K562 (cell line): ENCODE results near the gene EPB41L3. TPM values are rescaled to one million over a fixed set of nuclear protein-coding genes. Genes with fewer than 3 reads are reported as not detected.

Experiments
- ATAC-seq: fragments of 200-7000 bp; cut with Tn5 transposase; 3 replicates; pipeline ENCODE4 v1.9.1; 2020; ENCODE audit warnings: moderate library complexity
- BruUV-seq: library from RNA; stranded (reverse); fragments of 400-500 nt; replicated peaks from 2 replicates; lab custom pipeline; 2021; lab: Mats Ljungman, UMichigan
- CTCF ChIA-PET: fragments of 300-600 bp; formaldehyde crosslinking; extraction: SDS; loops from one replicate; lab custom pipeline; 2021; ENCODE audit warnings: low intra/inter-chr PET ratio; lab: Yijun Ruan, JAX
- POLR2A ChIA-PET: fragments of 300-600, 350-650 bp; sonication (Branson Sonifier 250); formaldehyde crosslinking; extraction: SDS; loops from one replicate; lab custom pipeline; 2021; ENCODE audit warnings: antibody characterized with exemption, inconsistent platforms; lab: Yijun Ruan, JAX
- DNase-seq, 4 experiments: peaks; one replicate each; pipeline versions ENCODE4 v3.0.0 to v3.0.0-alpha.2; 2011 to 2018; ENCODE audit warnings: low spot score in 3 of 4, mixed read lengths in 3 of 4; ENCODE audit errors: extremely low read depth in 1 of 4
- FAIRE-seq: peaks from 2 replicates; lab custom pipeline; 2011; peaks lifted over from hg19 to GRCh38; lab: Jason Lieb, UNC
- H2AFZ ChIP-seq: 2 replicates; pipeline ENCODE4 v1.6.0; 2011; ENCODE audit warnings: low read depth, low read length, control low read depth, inconsistent platforms
- H3K27ac ChIP-seq: fragments of 200-600 bp; 3 replicates; pipeline ENCODE4 v1.8.0; 2011; ENCODE audit warnings: low read depth, mild to moderate bottlenecking, control low read depth, inconsistent platforms, low read length, moderate library complexity, mixed read lengths; ENCODE audit errors: extremely low read depth
- H3K27me3 ChIP-seq, 2 experiments: fragments of 300-600 bp in 1 of 2; 2 replicates in 1 of 2; 3 replicates in 1 of 2; pipeline versions ENCODE4 v1.6.0 to v1.8.0; 2011; ENCODE audit warnings: inconsistent platforms in 2 of 2, low read length in 2 of 2, mild to moderate bottlenecking in 1 of 2, mixed read lengths in 1 of 2, moderate library complexity in 1 of 2; ENCODE audit not compliant: control insufficient read depth in 2 of 2, insufficient read depth in 2 of 2
- H3K36me3 ChIP-seq: fragments of 300-600 bp; 3 replicates; pipeline ENCODE4 v1.8.0; 2011; ENCODE audit warnings: mild to moderate bottlenecking, low read length, inconsistent platforms; ENCODE audit not compliant: control insufficient read depth, insufficient read depth
- H3K4me1 ChIP-seq, 2 experiments: fragments of 200-600 bp in 1 of 2; replicated peaks in 1 of 2; 2 replicates in 1 of 2; 3 replicates in 1 of 2; pipeline versions ENCODE4 v1.5.1 to v1.8.0; 2011; ENCODE audit warnings: inconsistent platforms in 2 of 2, low read length in 2 of 2, mild to moderate bottlenecking in 1 of 2, mixed read lengths in 1 of 2, moderate library complexity in 1 of 2; ENCODE audit not compliant: control insufficient read depth in 2 of 2, insufficient read depth in 2 of 2
- H3K4me2 ChIP-seq: 2 replicates; pipeline ENCODE4 v1.6.1; 2011; ENCODE audit warnings: low read length, control low read depth, inconsistent platforms, mixed read lengths; ENCODE audit not compliant: insufficient read depth
- H3K4me3 ChIP-seq: fragments of 200-600 bp; sonication (generic), shearing (Covaris generic); 2 replicates; pipeline ENCODE4 v1.5.1; 2016; ENCODE audit warnings: control low read depth, inconsistent platforms
- H3K79me2 ChIP-seq: fragments of 200-600 bp; 3 replicates; pipeline ENCODE4 v1.8.0; 2011; ENCODE audit warnings: low read length, inconsistent platforms; ENCODE audit not compliant: control insufficient read depth, insufficient read depth
- H3K9ac ChIP-seq, 2 experiments: 2 replicates each; pipeline versions ENCODE4 v1.6.0 to v1.6.1; 2011; ENCODE audit warnings: low read depth in 2 of 2, low read length in 2 of 2, control low read depth in 1 of 2, inconsistent platforms in 1 of 2, mild to moderate bottlenecking in 1 of 2, mixed read lengths in 1 of 2; ENCODE audit not compliant: insufficient read depth in 1 of 2
- H3K9me1 ChIP-seq: one replicate; pipeline ENCODE4 v1.6.0; 2011; ENCODE audit warnings: inconsistent platforms, mild to moderate bottlenecking, low read length, moderate library complexity; ENCODE audit not compliant: control insufficient read depth, insufficient read depth
- H3K9me3 ChIP-seq: replicated peaks from 2 replicates; pipeline ENCODE4 v1.5.1; 2011; ENCODE audit warnings: low read depth, low read length, inconsistent platforms; ENCODE audit not compliant: control insufficient read depth, insufficient read depth
- H4K20me1 ChIP-seq: replicated peaks from 2 replicates; pipeline ENCODE4 v1.6.1; 2011; ENCODE audit warnings: low read length, inconsistent platforms, mixed read lengths; ENCODE audit not compliant: control insufficient read depth, insufficient read depth
- ARID3B ChIP-seq: fragments of 250-450 bp; sonication (Bioruptor Pico); IDR thresholded peaks from 2 replicates; pipeline ENCODE4 v1.4.0; 2020; ENCODE audit warnings: borderline replicate concordance
- BHLHE40 ChIP-seq: IDR thresholded peaks from 2 replicates; pipeline ENCODE4 v1.6.1; 2011; ENCODE audit warnings: low read length, improper control_type of control experiment
- CHD4 ChIP-seq: fragments of 200-600 bp; sonication (generic); IDR thresholded peaks from 3 replicates; pipeline ENCODE4 v1.6.1; 2012; ENCODE audit warnings: low read depth, mild to moderate bottlenecking, mixed read lengths, low read length, inconsistent platforms; ENCODE audit not compliant: insufficient read depth, insufficient replicate concordance, poor library complexity, severe bottlenecking
- CTBP1 ChIP-seq: fragments of 450-650 bp; IDR thresholded peaks from 2 replicates; pipeline ENCODE4 v1.6.1; 2016; ENCODE audit warnings: borderline replicate concordance
- FOXA3 ChIP-seq, 2 experiments: fragments of 450-650 bp in 1 of 2; sonication (generic) in 1 of 2; formaldehyde crosslinking; IDR thresholded peaks in 1 of 2; conservative IDR thresholded peaks in 1 of 2; 2 replicates each; pipeline versions ENCODE4 v1.4.0 to v1.8.0; 2020 to 2022; ENCODE audit warnings: mild to moderate bottlenecking in 2 of 2, missing genetic modification reagents in 1 of 2
- FOXM1 ChIP-seq, 2 experiments: fragments of 450-650 bp in 1 of 2; sonication (generic) in 1 of 2; formaldehyde crosslinking in 1 of 2; IDR thresholded peaks; 2 replicates each; pipeline versions ENCODE4 v1.6.1 to v1.9.0; 2017 to 2022; ENCODE audit warnings: low read depth in 2 of 2, mild to moderate bottlenecking in 2 of 2, missing genetic modification reagents in 1 of 2, moderate library complexity in 1 of 2
- GABPA ChIP-seq: fragments of 200-800 bp; sonication (Bioruptor generic); conservative IDR thresholded peaks from 2 replicates; pipeline ENCODE4 v1.6.1; 2016; ENCODE audit warnings: low read depth, missing genetic modification characterization, missing compliant biosample characterization
- GTF2E2 ChIP-seq: fragments of 200-800 bp; sonication (Bioruptor generic); IDR thresholded peaks from 2 replicates; pipeline ENCODE4 v1.6.1; 2016; ENCODE audit warnings: missing genetic modification characterization, missing compliant biosample characterization
- HNRNPK ChIP-seq: fragments of 200-400 bp; formaldehyde crosslinking; IDR thresholded peaks from one replicate; pipeline ENCODE4 v1.6.1; 2018; ENCODE audit warnings: mild to moderate bottlenecking, low read depth, low read length; ENCODE audit not compliant: poor library complexity, severe bottlenecking
- KAT2B ChIP-seq: IDR thresholded peaks from one replicate; pipeline ENCODE4 v1.6.1; 2012; ENCODE audit warnings: low read depth, mild to moderate bottlenecking, control low read depth, inconsistent platforms, low read length, moderate library complexity
- MYNN ChIP-seq, 2 experiments: sonication (generic); formaldehyde crosslinking in 1 of 2; IDR thresholded peaks; 2 replicates each; pipeline versions ENCODE4 v1.5.0 to v1.6.1; 2016 to 2020; ENCODE audit warnings: antibody characterized with exemption in 1 of 2, missing genetic modification reagents in 1 of 2
- PRMT5 ChIP-seq: sonication (generic); formaldehyde crosslinking; IDR thresholded peaks from 2 replicates; pipeline ENCODE4 v1.5.0; 2020; ENCODE audit warnings: missing genetic modification reagents
- ZFP36 ChIP-seq: fragments of 150-350 bp; IDR thresholded peaks from 2 replicates; pipeline ENCODE4 v1.6.1; 2018; ENCODE audit warnings: low read length, low read depth; ENCODE audit not compliant: partially characterized antibody
- ZNF23 ChIP-seq: fragments of 250-450 bp; sonication (Bioruptor Pico); IDR thresholded peaks from 2 replicates; pipeline ENCODE4 v1.4.0; 2020; ENCODE audit warnings: mild to moderate bottlenecking
- WGBS: fragments of 100-300 bp; shearing (Covaris generic); methylation state at CpG from one replicate; pipeline ENCODE4 v1.1.6; 2016; ENCODE audit warnings: low coverage, mixed read lengths; ENCODE audit not compliant: insufficient coverage; ENCODE audit errors: missing lambda C conversion rate; 5-methylcytosine and 5-hydroxymethylcytosine counted together
- in situ Hi-C: fragments of 300-500 bp; cut with MboI; formaldehyde crosslinking; loops from 4 replicates; pipeline ENCODE4 v1.15.0; 2018; ENCODE audit warnings: inconsistent platforms, mixed read lengths
- intact Hi-C: fragments of 100-400 bp; cut with micrococcal nuclease; formaldehyde crosslinking; loops from 2 replicates; pipeline ENCODE4 v1.14.2; 2022
- polyA plus RNA-seq, 8 experiments: library from polyadenylated mRNA; depleted of rRNA in 4 of 8; stranded (reverse) in 5 of 8; unstranded in 3 of 8; fragments of >200 nt; fragmentation: Nextera tagmentation in 2 of 8; fragmentation: Illumina TruSeq in 1 of 8; extraction: Ambion mirVana in 2 of 8; extraction: Trizol in 1 of 8; gene quantifications; 2 replicates each; pipeline versions ENCODE4 v1.2.1 to v1.2.3, GENCODE V29; 2011 to 2014; ENCODE audit warnings: inconsistent platforms in 1 of 8, missing spikeins in 1 of 8
- total RNA-seq, 7 experiments: library from RNA; depleted of rRNA in 6 of 7; stranded (reverse); fragments of >200 nt in 6 of 7; fragmentation: Illumina TruSeq in 2 of 7; extraction: Trizol in 2 of 7; gene quantifications; 2 replicates each; pipeline versions ENCODE4 v1.2.1 to v1.2.3, GENCODE V29; 2011 to 2021; ENCODE audit warnings: low replicate concordance in 1 of 7
- TF ChIP-seq, protein P1 (sequence below), 2 experiments: IDR thresholded peaks in 1 of 2; conservative IDR thresholded peaks in 1 of 2; 2 replicates each; pipeline ENCODE4 v1.6.1; 2016; ENCODE audit warnings: low read depth in 2 of 2, mild to moderate bottlenecking in 1 of 2, missing compliant biosample characterization in 1 of 2, missing genetic modification characterization in 1 of 2, moderate library complexity in 1 of 2
- TF ChIP-seq, protein P2 (sequence below): fragments of 250-450 bp; sonication (Bioruptor Pico); IDR thresholded peaks from 2 replicates; pipeline ENCODE4 v1.5.0; 2021

EPB41L3 gene
- total and polyA plus RNA-seq, 9 of the 15 experiments (the other 6 are each of a cell fraction or from before 2014, with no cell fraction given) = 0.44 to 0.49 TPM; not detected in 7

DNA sequence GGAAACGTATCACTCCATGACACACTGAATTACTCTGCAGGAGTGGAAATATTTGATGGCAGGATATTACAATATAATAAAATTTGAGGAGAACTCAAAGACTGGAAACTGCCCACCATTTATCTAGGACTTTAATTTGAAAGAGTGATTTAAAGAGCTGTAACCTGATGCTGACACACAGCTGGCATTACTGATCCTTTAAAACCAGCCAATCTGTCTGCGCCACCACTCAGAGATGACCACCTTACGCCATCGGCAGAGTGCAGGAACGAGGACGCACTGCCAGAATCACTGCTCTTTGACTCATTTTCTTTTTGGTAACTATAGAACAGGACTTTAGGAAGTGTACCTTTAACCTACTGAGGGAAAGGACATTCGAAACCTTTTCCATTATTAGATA, 114.1 kb downstream of the EPB41L3 start:
- no peaks in the 10 kb centered on the region for H3K36me3 ChIP-seq
- no peaks in the 10 kb centered on the region for H4K20me1 ChIP-seq
- no peak overlapping the region for H3K9ac ChIP-seq
- FAIRE-seq (no peak), DNase-seq (no peak), ATAC-seq (no peak)
- H3K9me1 ChIP-seq = no peaks in the 10 kb centered on the region
- intact Hi-C loops = no loop called here
- under 1% methylated on average over 7 of the region's 7 CpGs for WGBS
- no TSS peak for BruUV-seq
- H3K79me2 ChIP-seq = no peaks in the 10 kb centered on the region
- H3K9me3 ChIP-seq = no peaks in the 10 kb centered on the region
- H3K27ac ChIP-seq = no peak overlapping the region
- H3K4me1 ChIP-seq = no peaks in the 10 kb centered on the region
- TF ChIP-seq CTBP1 (no peak), KAT2B (no peak), FOXM1 (IDR thresholded peaks at IDR 0.05; ENCODE audit: low read depth) (no peak), FOXM1 (CRISPR knock-in tag; IDR thresholded peaks at IDR 0.05; ENCODE audit: low read depth) (no peak), ZNF23 (CRISPR knock-in tag) (no peak), ZFP36 (no peak), CHD4 (no peak), MYNN (IDR thresholded peaks at IDR 0.05) (no peak), MYNN (CRISPR knock-in tag; IDR thresholded peaks at IDR 0.05) (no peak), GTF2E2 (no peak), PRMT5 (CRISPR knock-in tag) (no peak), FOXA3 (CRISPR knock-in tag; conservative IDR thresholded peaks at IDR 0.05 in 1 of 2, IDR thresholded peaks at IDR 0.05 in 1 of 2) (no peak), BHLHE40 (no peak), ARID3B (no peak), HNRNPK (no peak), GABPA (tag) (no peak)
- TF ChIP-seq, protein P1, sequence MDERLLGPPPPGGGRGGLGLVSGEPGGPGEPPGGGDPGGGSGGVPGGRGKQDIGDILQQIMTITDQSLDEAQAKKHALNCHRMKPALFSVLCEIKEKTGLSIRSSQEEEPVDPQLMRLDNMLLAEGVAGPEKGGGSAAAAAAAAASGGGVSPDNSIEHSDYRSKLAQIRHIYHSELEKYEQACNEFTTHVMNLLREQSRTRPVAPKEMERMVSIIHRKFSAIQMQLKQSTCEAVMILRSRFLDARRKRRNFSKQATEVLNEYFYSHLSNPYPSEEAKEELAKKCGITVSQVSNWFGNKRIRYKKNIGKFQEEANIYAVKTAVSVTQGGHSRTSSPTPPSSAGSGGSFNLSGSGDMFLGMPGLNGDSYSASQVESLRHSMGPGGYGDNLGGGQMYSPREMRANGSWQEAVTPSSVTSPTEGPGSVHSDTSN (CRISPR knock-in tag; IDR thresholded peaks at IDR 0.05; ENCODE audit: low read depth) = no peak
- TF ChIP-seq, protein P1 (tag; conservative IDR thresholded peaks at IDR 0.05; ENCODE audit: low read depth) = no peak
- TF ChIP-seq, protein P2, sequence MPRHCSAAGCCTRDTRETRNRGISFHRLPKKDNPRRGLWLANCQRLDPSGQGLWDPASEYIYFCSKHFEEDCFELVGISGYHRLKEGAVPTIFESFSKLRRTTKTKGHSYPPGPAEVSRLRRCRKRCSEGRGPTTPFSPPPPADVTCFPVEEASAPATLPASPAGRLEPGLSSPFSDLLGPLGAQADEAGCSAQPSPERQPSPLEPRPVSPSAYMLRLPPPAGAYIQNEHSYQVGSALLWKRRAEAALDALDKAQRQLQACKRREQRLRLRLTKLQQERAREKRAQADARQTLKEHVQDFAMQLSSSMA (CRISPR knock-in tag) = no peak
- ChIA-PET POLR2A (interaction anchor here (1.2 kb wide), 1 partner anchor 55 kb away, joined by 3 read pairs; no protein-coding TSS in a partner anchor), CTCF (no interaction called here)
- in situ Hi-C loops = no loop called here
- H2AFZ ChIP-seq = no peak overlapping the region
- H3K4me3 ChIP-seq = no peak overlapping the region
- H3K27me3 ChIP-seq = no peaks in the 10 kb centered on the region
- H3K4me2 ChIP-seq = no peak overlapping the region
